AG10803 (cell line): ENCODE data around the gene STARD7.
"Not testable (repeated sequence)": the region's sequence is repeated elsewhere in the genome, so short reads cannot be mapped to it uniquely, and the experiment has no call there.

Experiments used
- DNase-seq: peaks from one replicate; pipeline ENCODE4 v3.0.0; 2010; ENCODE audit warnings: low read depth
- H3K4me3 ChIP-seq: 2 replicates; pipeline ENCODE4 v1.5.1; 2011; ENCODE audit warnings: mild to moderate bottlenecking, low read length, control low read depth
- CTCF ChIP-seq: conservative IDR thresholded peaks from 2 replicates; pipeline ENCODE4 v1.5.1; 2011; ENCODE audit warnings: mild to moderate bottlenecking, low read length, control low read depth, inconsistent platforms

STARD7 gene, protein sequence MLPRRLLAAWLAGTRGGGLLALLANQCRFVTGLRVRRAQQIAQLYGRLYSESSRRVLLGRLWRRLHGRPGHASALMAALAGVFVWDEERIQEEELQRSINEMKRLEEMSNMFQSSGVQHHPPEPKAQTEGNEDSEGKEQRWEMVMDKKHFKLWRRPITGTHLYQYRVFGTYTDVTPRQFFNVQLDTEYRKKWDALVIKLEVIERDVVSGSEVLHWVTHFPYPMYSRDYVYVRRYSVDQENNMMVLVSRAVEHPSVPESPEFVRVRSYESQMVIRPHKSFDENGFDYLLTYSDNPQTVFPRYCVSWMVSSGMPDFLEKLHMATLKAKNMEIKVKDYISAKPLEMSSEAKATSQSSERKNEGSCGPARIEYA

DNA sequence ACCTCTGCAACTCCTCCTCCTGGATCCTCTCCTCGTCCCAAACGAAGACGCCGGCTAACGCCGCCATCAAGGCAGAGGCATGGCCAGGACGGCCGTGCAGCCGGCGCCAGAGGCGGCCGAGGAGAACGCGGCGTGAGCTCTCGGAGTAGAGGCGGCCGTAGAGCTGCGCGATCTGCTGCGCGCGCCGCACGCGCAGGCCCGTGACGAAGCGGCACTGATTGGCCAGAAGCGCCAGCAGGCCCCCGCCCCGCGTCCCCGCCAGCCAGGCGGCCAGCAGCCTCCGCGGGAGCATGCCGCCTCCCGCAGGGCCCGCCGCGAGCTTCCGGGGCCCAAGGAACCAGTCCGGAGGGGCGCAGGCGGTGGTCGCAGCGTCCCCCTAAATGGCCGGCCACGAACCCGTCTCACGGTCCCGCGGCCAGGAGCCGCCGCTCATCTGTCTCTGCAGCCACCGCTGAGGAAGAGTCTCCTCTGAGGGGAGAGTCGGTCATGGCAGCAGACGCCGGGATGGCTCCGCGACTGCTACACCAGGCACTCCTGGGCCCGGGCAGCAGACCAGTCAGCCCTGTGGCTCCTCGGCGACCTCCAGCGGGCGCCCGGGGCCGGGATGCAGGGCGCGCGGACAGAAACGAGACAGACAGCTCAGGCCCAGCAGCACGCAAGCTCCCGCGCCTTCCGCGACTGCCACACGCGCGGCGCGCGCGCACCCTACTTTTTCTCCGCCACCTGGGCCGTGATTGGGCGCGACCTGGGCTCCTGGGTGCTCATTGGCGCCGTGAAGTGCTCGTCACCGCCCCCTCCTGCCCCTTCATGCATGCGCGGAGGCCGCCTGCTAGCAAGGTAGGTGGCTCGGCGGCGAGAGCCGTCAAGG lies at the start of gene STARD7:
TSS of gene STARD7 (minus strand) at position 685 of the 868 bp plus-strand sequence. CDS start at position 292, 393 bp downstream.
- H3K4me3 ChIP-seq = peak within 1 kb of the TSS; percentile 90
- DNase-seq = peak; percentile 98
- TF ChIP-seq CTCF = 0 out of 2 replicates have a peak, but pooled peaks have one; percentile 7

- DNase-seq, H3K4me3 ChIP-seq: not testable (repeated sequence)
Measured at GRCh38 chr2:96257744-96258143, 49.1 kb upstream of the STARD7 start.

GRCh38 chr2:96256611-96257113 lies 48.0 kb upstream of the STARD7 start:
- H3K4me3 ChIP-seq = no peak overlapping the region
- no peak for DNase-seq

GRCh38 chr2:96254571-96254970 lies 45.9 kb upstream of the STARD7 start:
- no peak overlapping the region for H3K4me3 ChIP-seq
- TF ChIP-seq CTCF = no peak
- no peak for DNase-seq

More at GRCh38 chr2:96256611-96257113, 48.0 kb upstream of the STARD7 start:
- TF ChIP-seq CTCF = no peak

GRCh38 chr2:96253006-96253405 lies 44.4 kb upstream of the STARD7 start:
- H3K4me3 ChIP-seq = no peak overlapping the region
- DNase-seq = no peak
- no peak for TF ChIP-seq CTCF

GRCh38 chr2:96252526-96252925 lies 43.9 kb upstream of the STARD7 start:
- TF ChIP-seq CTCF = no peak
- no peak for DNase-seq
- H3K4me3 ChIP-seq = no peak overlapping the region

- H3K4me3 ChIP-seq = no peak overlapping the region
- TF ChIP-seq CTCF = no peak
- peak; percentile 92 for DNase-seq
Measured at GRCh38 chr2:96251721-96252292, 43.2 kb upstream of the STARD7 start.
